GM12892 (cell line): Measurements from ENCODE around the gene FBXW9.
A peak's percentile ranks its signal among the peaks of the same experiment; 100 is the strongest.
"Not testable (repeated sequence)": the region's sequence is repeated elsewhere in the genome, so short reads cannot be mapped to it uniquely, and the experiment has no call there.

Experiments used
- DNase-seq: peaks from one replicate; pipeline ENCODE4 v3.0.0; 2011; ENCODE audit not compliant: insufficient read length
- FAIRE-seq: peaks from 2 replicates; lab custom pipeline; 2011; peaks lifted over from hg19 to GRCh38; lab: Jason Lieb, UNC
- POLR2A ChIP-seq: IDR thresholded peaks from 2 replicates; pipeline ENCODE4 v1.6.1; 2011; ENCODE audit warnings: low read depth, low read length, control low read depth
- POLR2AphosphoS5 ChIP-seq: IDR thresholded peaks from 2 replicates; pipeline ENCODE4 v1.6.1; 2011; ENCODE audit warnings: low read depth, low read length, control low read depth
- TAF1 ChIP-seq: IDR thresholded peaks from 2 replicates; pipeline ENCODE4 v1.6.1; 2011; ENCODE audit warnings: low read depth, mild to moderate bottlenecking, control low read depth, low read length, borderline replicate concordance

The FBXW9 gene

DNA sequence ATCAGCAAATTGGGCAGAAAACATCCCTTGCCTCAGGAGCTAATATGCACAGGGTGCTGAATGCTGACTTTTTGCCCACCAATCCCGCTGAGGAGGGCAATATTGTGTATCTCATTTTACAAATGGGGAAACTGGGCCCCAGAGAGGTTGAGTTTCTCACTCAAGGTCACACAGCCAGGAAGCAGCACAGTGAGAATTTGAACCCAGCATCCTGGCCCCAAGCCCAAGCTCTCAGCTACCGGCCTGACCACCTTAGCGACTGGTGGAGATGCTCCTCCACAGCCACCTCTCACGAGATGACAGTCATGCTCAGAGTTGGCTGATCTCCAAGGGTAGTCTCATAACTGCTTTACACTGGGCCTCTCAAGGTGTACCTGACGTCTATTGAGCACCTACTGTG is 3.5 kb downstream of the FBXW9 start:
- no peak for TF ChIP-seq POLR2AphosphoS5
- TF ChIP-seq POLR2A: no peak
- TF ChIP-seq TAF1: no peak
- DNase-seq: no peak
- FAIRE-seq: no peak

DNA sequence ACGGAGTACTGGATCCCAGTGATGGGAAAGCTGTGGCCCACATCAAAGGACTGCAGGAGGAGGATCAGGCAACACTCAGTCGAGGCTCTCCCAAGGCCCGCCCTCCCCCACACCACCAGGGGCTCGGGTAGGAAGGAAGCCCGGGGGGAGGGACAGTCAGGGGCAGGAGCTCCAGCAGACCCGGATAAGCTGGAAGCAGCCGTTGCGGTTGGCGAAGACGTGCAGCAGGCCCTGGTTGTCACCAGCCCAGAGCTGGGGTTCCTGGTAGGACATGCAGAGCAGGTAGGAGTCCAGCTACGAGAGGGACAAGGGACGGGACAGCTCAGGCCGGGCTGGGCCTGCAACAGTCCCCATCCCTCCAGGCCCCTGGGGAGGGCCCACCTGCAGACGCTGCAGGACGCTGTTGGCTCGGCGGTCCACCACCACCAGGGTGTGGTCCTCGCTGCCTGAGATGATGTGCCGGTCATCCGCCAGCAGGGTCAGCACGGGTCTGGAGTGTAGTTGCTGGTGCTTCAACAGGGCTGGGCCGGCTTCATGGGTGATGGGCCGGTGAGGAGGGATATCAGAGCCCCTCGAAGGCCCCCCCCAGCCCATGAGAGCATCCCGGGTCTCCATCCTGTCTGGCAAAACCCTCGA is 6.7 kb downstream of the FBXW9 start:
- DNase-seq (no peak), FAIRE-seq (no peak)
- TF ChIP-seq TAF1: no peak
- TF ChIP-seq POLR2A: no peak
- no peak for TF ChIP-seq POLR2AphosphoS5

DNA sequence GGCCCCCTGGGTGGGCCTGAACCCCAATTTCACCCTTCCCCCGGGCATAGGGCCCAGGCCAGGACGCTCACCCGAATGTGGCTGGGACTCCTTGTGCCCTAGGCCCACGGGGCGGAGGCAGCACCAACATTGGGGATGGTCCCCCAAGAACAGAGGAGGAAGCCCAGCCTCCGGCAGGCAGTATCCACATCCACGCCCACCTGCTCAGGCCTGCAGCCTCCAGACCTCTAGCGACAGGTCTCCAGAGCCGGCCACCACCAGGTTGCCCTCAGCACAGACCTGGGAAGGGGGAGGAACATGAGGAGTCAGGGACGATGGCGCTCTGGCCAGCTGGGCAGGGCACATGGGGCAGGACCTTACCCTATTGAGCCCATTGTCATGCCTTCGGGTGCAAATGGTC is 7.4 kb downstream of the FBXW9 start:
- no peak for TF ChIP-seq POLR2AphosphoS5
- FAIRE-seq (no peak), DNase-seq (no peak)

GRCh38 chr19:12687496-12688196 is 8.8 kb downstream of the FBXW9 start, which contains the start of gene GNG14:
GNG14 (plus strand) TSS chr19:12687998; CDS start chr19:12688049, 51 bp downstream.
- TF ChIP-seq POLR2AphosphoS5 (no peak), TAF1 (no peak), POLR2A (no peak)
- no peak for DNase-seq
- no peak for FAIRE-seq

DNA sequence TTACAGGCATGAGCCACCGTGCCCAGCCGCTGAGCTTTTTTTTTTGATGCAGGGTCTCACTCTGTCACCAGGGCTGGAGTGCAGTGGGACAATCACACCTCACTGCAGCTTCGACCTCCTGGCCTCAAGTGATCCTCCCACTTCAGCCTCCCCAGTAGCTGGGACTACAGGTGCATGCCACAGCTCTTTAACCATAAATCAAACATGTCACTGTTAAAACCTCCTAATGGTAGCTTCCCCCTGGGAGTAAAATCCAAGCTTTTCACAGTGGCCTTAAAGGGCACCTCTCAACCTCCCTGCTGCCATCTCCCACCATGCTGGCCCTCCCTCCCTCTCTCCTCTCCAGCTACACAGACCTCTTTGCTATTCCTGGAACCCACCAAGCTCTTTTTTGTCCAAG is 10.6 kb downstream of the FBXW9 start:
- TF ChIP-seq TAF1 (no peak), POLR2A (no peak), POLR2AphosphoS5 (no peak)
- DNase-seq: no peak
- FAIRE-seq: no peak

- FAIRE-seq (peak; percentile 94), DNase-seq (peak; percentile 92)
- peak; percentile 95 for TF ChIP-seq POLR2AphosphoS5
- peak; percentile 96 for TF ChIP-seq POLR2A
- peak; percentile 53 for TF ChIP-seq TAF1
These were observed 15.1 kb downstream of the FBXW9 start, which contains the start of gene DHPS for GRCh38 chr19:12681074-12681987. DHPS (minus strand) TSS chr19:12681880; CDS start chr19:12681766, 114 bp downstream.

GRCh38 chr19:12680034-12680433 is 16.4 kb downstream of the FBXW9 start:
- TF ChIP-seq TAF1 (no peak), POLR2A (no peak), POLR2AphosphoS5 (no peak)
- no peak for FAIRE-seq

GRCh38 chr19:12678039-12678438 is 18.4 kb downstream of the FBXW9 start:
- not testable (repeated sequence) for FAIRE-seq, DNase-seq

More at GRCh38 chr19:12680034-12680433, 16.4 kb downstream of the FBXW9 start:
- no peak for DNase-seq

DNA sequence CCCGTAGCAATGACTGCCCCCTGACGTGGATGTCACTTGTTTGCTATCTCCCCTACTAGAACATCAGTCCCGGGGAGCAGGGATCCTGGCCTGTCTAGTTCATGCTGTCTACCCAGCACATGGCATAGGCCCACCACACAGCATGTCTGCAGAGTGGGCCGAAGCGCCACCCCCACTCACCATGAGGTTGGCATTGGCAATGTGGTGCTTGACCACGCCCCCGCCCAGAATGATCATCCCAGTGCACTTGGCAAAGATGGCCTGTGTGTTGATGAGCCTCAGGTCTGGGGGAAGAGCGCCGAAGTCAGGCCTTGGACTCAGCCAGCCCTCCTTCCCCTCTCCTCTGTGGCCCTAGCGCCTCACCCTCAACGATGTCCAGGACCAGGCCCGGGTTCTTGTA is 19.5 kb downstream of the FBXW9 start:
- DNase-seq (no peak), FAIRE-seq (no peak)
- TF ChIP-seq TAF1 (no peak), POLR2AphosphoS5 (no peak), POLR2A (no peak; the same call in 1 of the 2 replicates)

- DNase-seq: peak; percentile 86
- peak; percentile 84 for FAIRE-seq
- no peak for TF ChIP-seq TAF1
- peak; percentile 74 for TF ChIP-seq POLR2AphosphoS5
- peak; percentile 36; the same call in 1 of the 2 replicates for TF ChIP-seq POLR2A
These were observed 20.0 kb downstream of the FBXW9 start for GRCh38 chr19:12676384-12676792.

GRCh38 chr19:12675940-12676339 is 20.5 kb downstream of the FBXW9 start:
- FAIRE-seq (no peak), DNase-seq (no peak)
- TF ChIP-seq POLR2A: no peak
- TF ChIP-seq TAF1: no peak
- no peak for TF ChIP-seq POLR2AphosphoS5
